ENCODE measurements around the gene RASAL1. TPM values are rescaled to one million over a fixed set of nuclear protein-coding genes. Genes with fewer than 3 reads are reported as not detected.

The RASAL1 gene
- total RNA-seq (2022) (59.7 and 85.9 TPM in 2 replicates), Bru-seq, nascent RNA (percentile 84 among the genes with signal in this experiment), BruChase-seq, experiment 1, labeled RNA remaining after a 6-hour chase (percentile 87 among the genes with signal in this experiment), BruChase-seq, experiment 2, labeled RNA remaining after a 2-hour chase (percentile 96 among the genes with signal in this experiment)
- long read RNA-seq, transcript RASAL1-207 (21 exons, 2,502 nt): major isoform, 10 of 114 reads
- long read RNA-seq, partial matches to known transcripts: 15 of 114 reads
- long read RNA-seq, other reads (novel, unspliced or antisense): 88 of 114 reads

DNA sequence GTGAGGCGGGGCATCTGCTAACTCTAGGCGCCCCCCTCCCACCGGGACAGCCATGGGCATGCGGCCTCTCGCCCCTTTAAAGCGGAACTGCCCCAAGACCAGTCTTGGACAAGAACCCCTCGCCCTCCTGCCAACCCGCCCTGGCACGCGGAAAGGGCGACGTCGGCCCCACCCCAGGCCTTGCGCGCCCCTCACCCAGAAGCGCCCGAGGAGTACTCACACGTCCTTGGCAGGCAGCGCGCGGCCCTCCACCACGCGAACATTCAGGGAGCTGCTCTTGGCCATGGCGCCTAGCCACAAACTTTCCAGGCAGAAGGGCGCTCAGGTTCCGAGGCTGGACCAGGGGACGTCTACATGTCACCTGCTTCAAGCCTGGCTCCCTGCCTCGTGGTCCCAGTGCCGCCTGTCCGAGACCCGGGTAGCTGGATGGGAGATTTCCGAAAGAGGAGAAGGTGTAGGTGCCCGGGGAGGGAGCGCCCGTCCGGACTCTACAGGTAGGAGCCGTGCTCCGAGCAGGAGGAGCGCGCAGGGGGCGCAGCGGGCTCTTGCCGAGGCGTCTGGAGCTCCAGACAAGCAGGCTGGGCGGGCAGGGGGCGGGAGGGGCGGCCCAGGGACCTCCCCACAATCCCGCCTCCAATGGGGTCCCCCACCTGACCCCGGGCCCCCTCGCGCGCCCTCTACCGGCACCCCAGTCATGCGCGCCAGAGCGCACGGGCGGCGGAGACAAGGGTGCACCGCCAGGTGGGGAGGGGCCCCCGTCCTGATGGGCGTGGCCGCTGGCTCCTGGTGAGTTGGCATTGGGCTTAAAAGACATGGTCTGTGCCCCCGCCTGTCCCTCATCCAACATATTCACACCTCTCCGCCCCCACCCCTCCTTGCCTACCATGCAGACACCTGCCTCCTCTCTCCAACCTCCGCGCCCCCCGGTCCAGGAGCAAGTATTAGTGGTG, at the start of gene RASAL1:
Gene RASAL1, minus strand, starts transcription at position 584 of the 950 bp plus-strand sequence. Its CDS starts 299 bp downstream, at position 285.
- H3K36me3 Mint-ChIP-seq (ENCODE audit: insufficient read depth, unreplicated experiment): peaks cover 50% of the 10 kb centered on the region
- intact Hi-C loops (cut with micrococcal nuclease; ENCODE audit: unreplicated experiment): loop anchor here (2.0 kb wide), 2 partner anchors 17 to 37 kb away; no protein-coding TSS in a partner anchor
- H3K4me1 Mint-ChIP-seq (ENCODE audit: low read depth, unreplicated experiment): peaks cover 52% of the 10 kb centered on the region
- H3K27me3 Mint-ChIP-seq (ENCODE audit: unreplicated experiment): no peaks in the 10 kb centered on the region
- peak; percentile 97 for TF ChIP-seq CTCF (IDR thresholded peaks at IDR 0.05; ENCODE audit: unreplicated experiment)
- BruUV-seq (replicated peaks): TSS peak; percentile 54
- no peaks in the 10 kb centered on the region for H3K9me3 Mint-ChIP-seq (ENCODE audit: low read depth, unreplicated experiment)
- peak within 1 kb of the TSS; percentile 96 for H3K27ac Mint-ChIP-seq (ENCODE audit: unreplicated experiment)
- peak; percentile 100 for DNase-seq
- CTCF ChIA-PET: interaction anchor here (0.6 to 6.7 kb wide), 10 partner anchors 16 to 226 kb away, joined by 3 to 108 read pairs (median 3); partner anchors contain the start of genes CFAP73 and OAS2
- H3K4me3 Mint-ChIP-seq (ENCODE audit: low read depth, unreplicated experiment): peak within 1 kb of the TSS; percentile 97

DNA sequence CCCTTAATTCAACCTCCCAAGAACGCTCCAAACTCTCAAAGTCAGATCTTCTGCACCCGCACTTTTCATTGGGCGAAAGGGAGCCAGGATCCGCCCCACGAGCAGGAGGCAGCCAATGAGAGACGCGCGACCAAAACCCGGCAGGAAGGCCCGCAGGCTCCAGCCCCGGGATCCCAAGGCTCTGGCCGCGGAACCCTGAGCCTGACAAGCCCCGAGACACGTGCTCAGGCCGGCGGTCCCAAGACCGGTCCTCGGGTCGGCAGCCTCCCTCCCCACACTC, 49.3 kb upstream of the RASAL1 start:
- CTCF ChIA-PET: interaction anchor here (0.5 to 0.6 kb wide), 3 partner anchors 12 to 206 kb away, joined by 3 to 7 read pairs (median 5); partner anchors contain the start of gene OAS2
- Mint-ChIP-seq H3K27ac (ENCODE audit: unreplicated experiment) (peak overlapping the region; percentile 95), H3K9me3 (ENCODE audit: low read depth, unreplicated experiment) (no peaks in the 10 kb centered on the region), H3K4me3 (ENCODE audit: low read depth, unreplicated experiment) (peak overlapping the region; percentile 99), H3K4me1 (ENCODE audit: low read depth, unreplicated experiment) (peaks cover 19% of the 10 kb centered on the region), H3K36me3 (ENCODE audit: insufficient read depth, unreplicated experiment) (peaks cover 71% of the 10 kb centered on the region), H3K27me3 (ENCODE audit: unreplicated experiment) (no peaks in the 10 kb centered on the region)
- no peak for TF ChIP-seq CTCF (IDR thresholded peaks at IDR 0.05; ENCODE audit: unreplicated experiment)
- intact Hi-C loops (cut with micrococcal nuclease; ENCODE audit: unreplicated experiment): no loop called here
- DNase-seq: peak; percentile 93
- BruUV-seq (replicated peaks): no TSS peak

- Mint-ChIP-seq H3K27me3 (ENCODE audit: unreplicated experiment) (no peaks in the 10 kb centered on the region), H3K4me1 (ENCODE audit: low read depth, unreplicated experiment) (peaks cover 19% of the 10 kb centered on the region), H3K36me3 (ENCODE audit: insufficient read depth, unreplicated experiment) (peaks cover 73% of the 10 kb centered on the region), H3K27ac (ENCODE audit: unreplicated experiment) (peak overlapping the region; percentile 95), H3K9me3 (ENCODE audit: low read depth, unreplicated experiment) (no peaks in the 10 kb centered on the region), H3K4me3 (ENCODE audit: low read depth, unreplicated experiment) (peak overlapping the region; percentile 99)
- intact Hi-C loops (cut with micrococcal nuclease; ENCODE audit: unreplicated experiment): no loop called here
- TF ChIP-seq CTCF (IDR thresholded peaks at IDR 0.05; ENCODE audit: unreplicated experiment): no peak
- CTCF ChIA-PET: interaction anchor here (0.6 kb wide), 2 partner anchors 37 to 1985 kb away, joined by 3 to 4 read pairs; partner anchors contain the start of gene TPCN1
- BruUV-seq (replicated peaks): no TSS peak
- DNase-seq: no peak
These were observed 48.7 kb upstream of the RASAL1 start for GRCh38 chr12:113184098-113184899.
